ENCODE data around the gene ZNF610.

DNA sequence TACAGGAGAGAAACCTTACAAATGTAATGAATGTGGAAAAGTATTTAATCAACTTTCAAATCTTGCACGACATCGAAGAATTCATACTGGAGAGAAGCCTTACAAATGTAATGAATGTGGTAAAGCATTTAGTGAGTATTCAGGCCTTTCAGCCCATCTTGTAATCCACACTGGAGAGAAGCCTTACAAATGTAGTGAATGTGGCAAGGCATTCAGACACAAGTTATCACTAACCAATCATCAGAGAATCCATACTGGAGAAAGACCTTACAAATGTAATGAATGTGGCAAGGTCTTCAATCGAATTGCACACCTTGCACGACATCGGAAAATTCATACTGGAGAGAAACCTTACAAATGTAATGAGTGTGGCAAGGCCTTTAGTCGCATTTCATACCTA is 13.6 kb upstream of the ZNF610 start:
- TF ChIP-seq, protein P1, sequence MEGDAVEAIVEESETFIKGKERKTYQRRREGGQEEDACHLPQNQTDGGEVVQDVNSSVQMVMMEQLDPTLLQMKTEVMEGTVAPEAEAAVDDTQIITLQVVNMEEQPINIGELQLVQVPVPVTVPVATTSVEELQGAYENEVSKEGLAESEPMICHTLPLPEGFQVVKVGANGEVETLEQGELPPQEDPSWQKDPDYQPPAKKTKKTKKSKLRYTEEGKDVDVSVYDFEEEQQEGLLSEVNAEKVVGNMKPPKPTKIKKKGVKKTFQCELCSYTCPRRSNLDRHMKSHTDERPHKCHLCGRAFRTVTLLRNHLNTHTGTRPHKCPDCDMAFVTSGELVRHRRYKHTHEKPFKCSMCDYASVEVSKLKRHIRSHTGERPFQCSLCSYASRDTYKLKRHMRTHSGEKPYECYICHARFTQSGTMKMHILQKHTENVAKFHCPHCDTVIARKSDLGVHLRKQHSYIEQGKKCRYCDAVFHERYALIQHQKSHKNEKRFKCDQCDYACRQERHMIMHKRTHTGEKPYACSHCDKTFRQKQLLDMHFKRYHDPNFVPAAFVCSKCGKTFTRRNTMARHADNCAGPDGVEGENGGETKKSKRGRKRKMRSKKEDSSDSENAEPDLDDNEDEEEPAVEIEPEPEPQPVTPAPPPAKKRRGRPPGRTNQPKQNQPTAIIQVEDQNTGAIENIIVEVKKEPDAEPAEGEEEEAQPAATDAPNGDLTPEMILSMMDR (conservative IDR thresholded peaks at IDR 0.05 in 1 of 2, IDR thresholded peaks at IDR 0.05 in 1 of 2; ENCODE audit: extremely low read depth in 1 of 2, insufficient read depth in 1 of 2, low read depth in 1 of 2, low read length in 2 of 2): no peak
- TF ChIP-seq EZH2 (IDR thresholded peaks at IDR 0.05; ENCODE audit: borderline replicate concordance, low read length): no peak
